ENCODE results near the gene CBFA2T2.
"Not testable (repeated sequence)": the region's sequence is repeated elsewhere in the genome, so short reads cannot be mapped to it uniquely, and the experiment has no call there.

CBFA2T2 gene

GRCh38 chr20:33472868-33473435 is 16.9 kb upstream of the CBFA2T2 start:
- DNase-seq = no peak

GRCh38 chr20:33474097-33474873 is 15.6 kb upstream of the CBFA2T2 start:
- DNase-seq = no peak

GRCh38 chr20:33474963-33475362 is 14.9 kb upstream of the CBFA2T2 start:
- DNase-seq = no peak

- DNase-seq = peak; percentile 23
Measured at GRCh38 chr20:33475381-33476152, 14.3 kb upstream of the CBFA2T2 start.

GRCh38 chr20:33477386-33478234 is 12.3 kb upstream of the CBFA2T2 start:
- DNase-seq = no peak

- DNase-seq = no peak
Measured at GRCh38 chr20:33480048-33480447, 9.8 kb upstream of the CBFA2T2 start.

- DNase-seq = no peak
Measured at GRCh38 chr20:33481431-33481941, 8.4 kb upstream of the CBFA2T2 start.

- DNase-seq = no peak
Measured at GRCh38 chr20:33482581-33482980, 7.3 kb upstream of the CBFA2T2 start.

GRCh38 chr20:33483186-33483585 is 6.7 kb upstream of the CBFA2T2 start:
- not testable (repeated sequence) for DNase-seq

- no peak for DNase-seq
Measured at GRCh38 chr20:33488201-33488600, 1.7 kb upstream of the CBFA2T2 start.

- not testable (repeated sequence) for DNase-seq
Measured at GRCh38 chr20:33488661-33489494, 1.0 kb upstream of the CBFA2T2 start.

GRCh38 chr20:33489495-33490022 is 337 bp upstream of the CBFA2T2 start:
- DNase-seq = peak; percentile 100

GRCh38 chr20:33490934-33491656 is 1.2 kb downstream of the CBFA2T2 start:
- DNase-seq = no peak

GRCh38 chr20:33493076-33493766 is 3.3 kb downstream of the CBFA2T2 start:
- no peak for DNase-seq

- not testable (repeated sequence) for DNase-seq
Measured at GRCh38 chr20:33496776-33497175, 6.9 kb downstream of the CBFA2T2 start.

GRCh38 chr20:33499355-33499754 is 9.5 kb downstream of the CBFA2T2 start:
- no peak for DNase-seq

- DNase-seq = no peak
Measured at GRCh38 chr20:33501000-33501399, 11.1 kb downstream of the CBFA2T2 start.

- DNase-seq = no peak
Measured at GRCh38 chr20:33503564-33503963, 13.7 kb downstream of the CBFA2T2 start.

GRCh38 chr20:33506576-33506975 is 16.7 kb downstream of the CBFA2T2 start:
- DNase-seq = no peak

- DNase-seq = no peak
Measured at GRCh38 chr20:33507461-33507860, 17.6 kb downstream of the CBFA2T2 start.
